Measurements from ENCODE around the gene ASGR1.

The ASGR1 gene

DNA sequence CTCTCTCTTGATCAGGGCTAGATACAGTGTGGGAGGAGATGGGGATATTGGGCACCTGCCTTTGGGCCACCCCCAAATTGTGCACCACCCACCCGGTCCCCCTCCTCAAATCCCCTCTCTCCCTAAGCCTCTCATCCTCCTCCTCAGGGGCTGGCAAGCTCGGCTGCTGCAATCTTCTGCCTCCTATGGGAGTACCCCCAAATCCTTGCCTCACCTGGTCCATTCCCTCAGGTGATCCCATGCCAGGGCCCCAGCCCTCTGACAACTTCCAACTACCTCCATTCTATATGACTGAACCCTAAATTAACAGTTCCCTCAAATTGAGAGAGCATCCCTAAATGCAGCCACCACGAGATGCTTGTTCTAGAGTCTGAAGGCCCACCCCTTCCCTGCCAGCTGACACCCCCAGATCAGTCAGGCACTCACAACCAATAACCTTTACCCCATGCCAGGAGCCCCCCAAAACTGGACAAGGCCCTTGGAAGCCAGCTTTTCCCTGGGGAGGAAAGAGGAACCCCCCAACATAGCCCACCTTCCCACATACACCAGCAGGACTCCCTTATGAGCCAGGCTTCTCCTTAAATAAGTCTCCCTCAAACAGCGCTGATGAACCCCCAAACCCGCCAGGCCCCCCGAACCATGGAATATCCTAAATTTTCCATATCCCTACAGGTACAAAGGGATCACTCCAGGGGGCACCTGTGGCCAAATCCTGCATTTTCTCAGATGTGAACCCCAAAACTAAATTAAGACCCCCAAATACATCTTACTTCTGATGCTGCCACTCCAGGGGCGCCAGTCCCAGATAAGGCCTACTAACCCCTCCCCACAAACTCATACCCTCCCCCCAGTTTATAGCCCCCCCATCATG, 37.3 kb upstream of the ASGR1 start:
- DNase-seq (ENCODE audit: low read depth): no peak

DNA sequence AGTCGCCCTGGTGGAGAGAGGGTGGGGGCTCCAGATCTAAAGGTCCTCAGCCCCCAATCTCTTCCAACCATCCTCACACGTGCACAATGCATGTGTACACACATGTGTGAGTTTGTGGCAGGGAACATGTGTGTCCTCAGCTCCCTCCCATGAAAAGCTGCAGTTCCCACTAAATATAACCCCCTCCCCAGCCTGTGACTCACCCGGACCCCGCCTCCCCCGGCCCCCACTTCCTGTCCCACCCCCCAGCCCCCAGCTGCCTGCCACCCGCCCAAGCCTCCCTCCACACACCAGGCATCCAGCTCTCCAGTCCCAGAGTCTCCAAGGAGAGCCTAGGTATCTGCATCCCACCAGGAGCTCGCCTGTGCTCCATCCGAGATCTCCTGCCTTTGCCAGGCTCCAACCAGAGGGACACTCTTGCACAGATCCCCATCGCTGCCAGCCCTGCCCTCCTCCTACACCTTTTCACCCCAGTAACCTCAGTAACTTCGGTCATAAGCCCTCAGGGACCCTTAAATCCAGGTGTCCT, 36.5 kb upstream of the ASGR1 start:
- no peak for DNase-seq (ENCODE audit: low read depth)

DNA sequence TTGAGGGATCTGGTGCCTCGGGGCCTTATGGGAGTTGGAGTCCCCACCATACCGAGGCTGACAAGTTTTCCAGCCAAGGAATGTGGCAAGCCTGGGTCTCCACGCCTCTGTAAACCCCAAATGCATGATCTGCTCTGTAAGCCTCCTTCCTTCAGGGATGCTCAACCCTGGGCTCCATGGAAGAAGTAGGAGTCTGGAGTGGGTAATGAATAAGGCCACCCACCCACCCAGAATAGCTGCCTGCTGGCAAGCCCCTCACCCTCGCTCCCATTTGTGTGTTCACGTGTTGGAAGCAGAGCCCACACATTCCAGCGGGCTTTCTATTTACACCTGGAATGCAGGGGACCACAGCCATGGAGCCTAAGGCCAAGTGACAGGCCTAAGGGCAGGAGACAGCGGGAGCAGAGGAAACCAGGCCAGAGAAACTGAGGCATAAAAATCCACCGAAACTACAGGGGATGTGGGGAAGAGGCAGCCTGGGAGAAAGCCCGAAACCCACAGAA, 36.0 kb upstream of the ASGR1 start:
- no peak for DNase-seq (ENCODE audit: low read depth)

DNA sequence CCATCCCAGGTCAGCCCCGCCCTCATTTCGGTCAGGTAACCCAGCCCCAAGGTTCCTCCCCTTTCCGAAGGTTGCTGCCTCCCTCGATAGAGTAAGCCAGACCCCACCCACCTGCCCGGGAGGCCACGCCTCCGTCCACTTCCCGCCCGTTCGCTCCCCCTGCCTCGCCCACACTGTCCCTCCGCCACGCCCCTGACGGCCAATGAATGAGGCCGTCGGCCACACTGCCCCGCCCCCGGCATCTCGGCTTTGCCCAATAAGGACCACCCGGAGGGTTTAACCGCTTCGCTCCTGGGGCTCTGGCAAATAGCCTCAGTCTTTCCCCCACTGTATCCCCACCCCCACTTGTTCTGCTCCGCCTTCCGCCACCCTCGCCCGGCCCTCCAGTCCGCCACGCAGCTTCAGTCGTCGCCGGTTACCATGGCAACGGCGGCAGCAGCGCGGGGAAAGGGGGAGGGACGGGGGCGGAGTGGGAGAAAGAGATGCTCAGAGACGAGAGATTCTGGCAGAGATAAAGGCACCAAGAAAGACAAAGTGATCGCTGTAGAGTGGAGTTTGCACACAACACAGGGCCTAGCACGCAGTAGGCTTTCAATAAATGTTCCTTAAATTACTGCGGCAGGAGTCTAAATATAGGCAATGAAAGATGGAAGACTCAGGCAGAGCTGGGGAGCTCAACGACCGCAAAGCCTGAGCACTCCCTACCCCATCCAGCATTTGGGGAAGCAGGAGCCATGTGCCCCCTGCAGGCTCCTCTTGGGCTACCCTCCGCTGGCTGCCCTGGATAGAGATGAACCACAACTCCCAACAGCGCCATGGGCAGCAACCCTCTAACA, 35.3 kb upstream of the ASGR1 start:
- DNase-seq (ENCODE audit: low read depth): peak; percentile 98

DNA sequence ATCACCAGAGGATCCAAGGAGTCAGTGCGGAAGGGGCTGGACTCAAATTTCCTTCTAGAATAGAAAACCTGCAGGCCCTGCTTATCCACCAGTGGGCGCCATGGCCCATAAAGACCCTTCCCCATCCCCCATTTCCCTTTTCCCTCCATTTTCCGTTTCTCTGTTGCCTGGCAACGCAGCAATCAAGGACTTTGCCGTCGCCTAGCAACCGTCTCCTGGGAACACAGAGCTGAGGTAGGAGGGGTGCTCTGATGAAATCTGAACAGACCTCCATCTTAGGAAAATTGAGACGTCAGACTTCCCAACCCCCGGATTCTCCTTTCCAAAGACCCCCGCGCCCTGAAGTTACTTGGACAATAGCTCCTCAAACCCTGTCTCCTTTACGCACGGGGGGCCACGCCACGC, 34.7 kb upstream of the ASGR1 start:
- DNase-seq (ENCODE audit: low read depth): peak; percentile 75

DNA sequence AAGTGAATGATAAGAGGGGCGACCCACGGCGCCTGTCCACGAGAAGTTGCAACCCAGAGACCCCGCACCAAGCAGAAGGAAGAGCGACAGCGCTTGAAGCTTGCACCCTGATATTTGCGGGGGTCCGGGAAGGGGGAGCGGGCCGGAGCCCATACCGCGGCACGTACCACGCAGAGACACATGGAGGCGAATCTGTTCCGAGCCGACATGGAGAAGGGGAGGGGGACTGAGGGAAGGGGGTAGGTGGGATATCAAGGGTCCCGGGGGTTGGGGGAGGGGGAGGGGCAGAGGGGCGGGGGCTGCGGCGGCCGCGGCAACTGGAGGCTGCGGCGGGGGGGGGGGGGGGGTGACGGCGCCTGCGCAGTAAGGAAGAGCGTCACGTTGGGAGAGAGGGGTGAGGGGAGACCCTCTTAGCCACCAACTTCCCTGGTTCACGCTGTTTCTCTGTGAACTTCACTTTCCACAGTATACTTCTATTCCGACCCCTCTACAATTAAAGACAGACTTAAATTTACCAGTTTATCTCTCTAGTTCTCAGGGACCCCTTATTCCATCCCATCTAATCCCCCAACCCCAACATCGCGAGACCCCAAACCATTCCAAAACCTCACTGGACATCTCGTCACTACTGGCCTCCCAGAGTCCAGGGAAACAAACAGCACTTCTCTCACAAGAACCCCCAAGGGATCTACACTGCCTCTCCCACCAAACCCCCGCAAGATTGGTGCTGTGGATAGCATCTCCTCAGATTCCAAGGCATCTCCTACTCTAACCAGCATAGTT, 32.5 kb upstream of the ASGR1 start:
- no peak for DNase-seq (ENCODE audit: low read depth)

DNA sequence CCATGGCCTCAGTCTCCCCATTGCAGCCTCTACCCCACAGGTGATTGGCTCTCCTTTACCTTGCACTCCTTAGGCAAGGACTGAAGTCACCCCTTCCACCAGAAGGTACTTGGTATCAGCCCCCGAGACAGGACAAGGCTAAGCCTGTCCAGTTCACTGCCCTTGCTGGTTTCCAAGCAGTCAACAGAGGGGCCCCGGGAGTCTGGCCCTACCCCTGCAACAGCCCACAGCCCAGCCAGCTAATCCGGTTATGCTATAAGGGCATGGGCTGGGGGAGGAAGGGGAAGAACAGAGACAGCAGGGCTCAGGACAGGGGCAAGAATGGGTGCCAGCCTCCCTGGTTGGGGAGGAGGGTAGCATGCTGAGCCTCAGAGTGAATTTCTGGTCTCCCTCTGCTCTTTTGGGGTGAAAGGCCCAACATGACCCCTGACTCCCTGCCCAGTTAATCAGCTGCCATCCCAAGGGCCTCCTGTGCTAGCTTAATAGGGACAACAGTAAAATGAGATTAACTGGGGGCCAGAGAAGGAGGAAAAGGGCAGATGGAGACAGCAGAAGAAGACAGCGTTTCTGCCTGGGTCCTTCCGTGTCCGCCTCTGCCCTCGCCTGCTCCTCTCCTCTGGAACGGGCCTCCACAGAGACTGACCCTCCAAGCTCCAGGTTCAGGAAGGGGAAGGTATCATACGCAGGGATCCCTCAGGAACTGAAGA, 29.7 kb upstream of the ASGR1 start:
- no peak for DNase-seq (ENCODE audit: low read depth)

DNA sequence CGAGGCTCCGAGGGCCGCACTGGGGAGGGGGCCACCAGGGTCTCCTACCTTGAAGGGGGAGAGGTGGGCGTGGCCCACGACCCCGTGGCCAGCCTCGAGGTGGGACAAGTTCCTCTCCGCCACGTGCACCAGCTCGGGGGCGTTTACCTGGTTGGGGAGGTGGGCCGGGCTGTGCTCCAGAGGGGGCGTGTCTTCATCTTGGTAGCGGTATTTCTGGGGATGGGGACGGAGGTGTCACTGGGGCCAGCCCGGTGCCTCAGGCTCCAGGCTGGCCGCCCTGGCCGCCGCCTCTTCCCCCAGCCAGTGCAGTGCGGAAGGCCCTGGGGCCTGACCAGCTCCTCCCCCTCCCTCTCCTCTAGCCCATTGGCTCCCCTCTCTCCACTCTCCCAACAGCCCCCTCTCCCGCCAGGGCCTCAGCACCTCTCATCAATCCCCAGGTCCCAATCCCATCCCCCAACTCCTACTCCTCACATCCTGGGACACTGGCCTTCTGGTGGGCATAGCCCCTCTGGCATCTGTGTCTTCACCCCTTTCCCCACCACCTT, 28.9 kb upstream of the ASGR1 start:
- no peak for DNase-seq (ENCODE audit: low read depth)

DNA sequence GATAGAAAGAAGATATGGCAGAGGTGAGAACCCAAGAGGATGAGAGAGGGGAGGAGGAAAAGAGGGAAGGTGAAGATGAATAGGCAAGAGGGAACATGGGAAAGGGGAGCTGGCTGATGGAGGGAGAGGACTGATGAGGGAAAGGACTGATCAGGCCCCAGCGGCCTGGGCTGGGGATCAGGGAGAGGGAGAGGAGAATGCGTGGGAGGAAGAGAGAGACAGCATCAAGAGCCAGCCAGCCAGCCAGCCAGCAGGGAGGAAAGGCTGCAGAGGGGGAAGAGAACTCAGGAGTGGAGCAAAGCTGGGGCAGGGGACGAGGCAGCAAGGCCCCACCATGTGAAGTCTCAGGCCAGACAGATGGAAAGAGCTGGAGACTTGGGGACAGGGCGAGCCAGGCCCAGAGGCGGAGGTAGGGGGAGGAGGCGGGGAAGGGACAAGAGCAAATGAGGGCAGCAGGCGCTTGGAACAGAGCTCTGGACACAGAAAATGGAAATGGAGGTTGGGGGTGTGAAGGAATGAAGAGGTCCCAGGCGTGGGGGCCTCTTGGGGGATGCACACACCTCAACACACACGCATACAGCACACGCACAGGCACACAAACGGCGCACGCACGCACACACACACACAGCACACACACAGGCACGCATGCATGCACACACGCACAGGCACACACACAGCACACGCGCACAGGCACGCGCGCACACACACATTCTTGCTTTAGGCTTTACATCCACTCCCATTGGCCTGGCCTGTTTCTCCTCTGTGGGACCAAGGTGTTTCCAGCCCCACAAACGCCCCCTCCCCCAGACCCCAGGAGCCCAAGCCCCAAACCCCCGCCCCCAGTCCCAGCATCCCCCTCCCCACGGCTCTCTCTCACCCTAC, 28.2 kb upstream of the ASGR1 start:
- no peak for DNase-seq (ENCODE audit: low read depth)

DNA sequence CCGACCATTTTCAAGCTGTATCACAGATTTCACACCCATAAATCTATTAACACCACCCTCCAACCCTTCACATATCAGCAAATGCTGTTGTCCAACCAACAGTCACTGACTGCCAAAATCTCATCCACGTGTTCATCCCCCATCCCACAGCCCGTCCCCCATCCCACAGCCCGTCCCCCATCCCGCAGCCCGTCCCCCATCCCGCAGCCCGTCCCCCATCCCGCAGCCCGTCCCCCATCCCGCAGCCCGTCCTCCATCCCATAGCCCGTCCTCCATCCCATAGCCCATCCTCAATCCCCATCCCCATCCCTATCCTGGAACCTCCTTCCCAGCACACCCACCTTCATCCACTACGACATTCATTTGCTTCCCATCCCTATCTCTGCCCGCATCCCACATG, 26.4 kb upstream of the ASGR1 start:
- DNase-seq (ENCODE audit: low read depth): no peak

DNA sequence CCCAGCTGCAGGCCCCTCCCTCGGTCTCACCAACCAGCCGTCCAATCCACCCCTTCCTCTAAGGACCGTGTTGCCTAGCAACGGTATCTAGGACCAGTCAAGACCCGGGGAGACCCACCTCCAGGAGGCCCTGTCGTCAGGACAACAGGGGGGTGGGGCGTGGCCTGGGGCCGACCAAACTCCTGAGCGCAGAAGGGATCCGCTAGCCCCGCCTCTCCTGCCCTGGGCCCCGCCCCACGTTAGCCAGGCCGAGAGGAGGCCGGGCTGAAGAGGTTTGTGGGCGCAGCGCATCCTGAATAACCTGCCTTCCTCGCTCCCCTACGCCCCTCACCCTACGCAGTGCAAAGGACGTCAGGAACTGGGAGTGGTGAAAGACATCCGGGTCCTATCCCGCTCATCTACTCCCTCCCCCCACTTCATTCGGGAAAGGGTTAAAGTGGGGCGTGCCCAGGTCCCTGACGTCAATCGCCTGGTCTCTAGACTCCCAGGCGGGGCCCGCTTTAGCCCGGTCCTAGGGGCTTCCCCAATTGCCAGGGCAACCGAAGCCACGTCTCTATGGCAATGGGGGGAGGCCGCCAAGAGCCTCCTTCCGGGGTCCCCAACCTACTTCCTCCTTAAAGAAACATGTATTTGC, 25.8 kb upstream of the ASGR1 start:
- peak; percentile 97 for DNase-seq (ENCODE audit: low read depth)

DNA sequence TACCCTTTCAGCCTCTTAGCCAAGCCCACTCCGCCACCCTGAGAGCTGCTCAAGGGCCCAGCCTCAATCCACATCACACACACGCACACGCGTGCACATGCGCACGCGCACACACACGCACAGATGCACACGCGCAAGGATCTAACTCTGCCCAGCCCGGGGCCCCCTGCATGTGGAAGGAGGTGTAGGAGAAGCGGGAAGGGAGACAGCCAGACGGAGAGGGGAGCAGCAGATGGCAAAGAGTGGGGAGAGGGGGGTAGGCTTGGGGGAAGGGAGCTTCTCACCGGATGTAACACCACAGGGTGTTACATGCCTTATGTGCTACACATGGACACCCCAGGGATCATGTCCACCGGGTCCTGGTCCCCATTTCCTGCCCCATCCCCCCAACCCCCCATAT, 25.2 kb upstream of the ASGR1 start:
- peak; percentile 25 for DNase-seq (ENCODE audit: low read depth)

DNA sequence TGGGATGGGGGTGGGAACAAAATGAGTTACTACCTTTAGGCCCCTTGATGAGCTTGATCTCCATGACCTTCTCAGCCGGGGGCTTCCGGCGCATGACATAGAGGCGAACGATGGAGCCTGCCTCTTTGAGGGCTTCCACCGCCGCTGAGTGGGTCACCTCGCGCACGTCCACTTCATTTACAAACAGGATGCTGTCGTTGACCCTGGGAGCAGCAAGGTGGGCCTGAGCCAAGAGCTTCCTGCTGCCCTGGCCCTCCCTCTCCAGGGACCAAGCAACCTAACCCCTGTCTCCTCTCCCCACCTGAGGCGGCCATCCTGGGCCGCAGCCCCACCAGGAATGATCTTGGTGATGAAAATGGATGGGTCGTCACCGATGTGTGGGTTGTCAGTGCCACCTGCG, 24.2 kb upstream of the ASGR1 start:
- no peak for DNase-seq (ENCODE audit: low read depth)

DNA sequence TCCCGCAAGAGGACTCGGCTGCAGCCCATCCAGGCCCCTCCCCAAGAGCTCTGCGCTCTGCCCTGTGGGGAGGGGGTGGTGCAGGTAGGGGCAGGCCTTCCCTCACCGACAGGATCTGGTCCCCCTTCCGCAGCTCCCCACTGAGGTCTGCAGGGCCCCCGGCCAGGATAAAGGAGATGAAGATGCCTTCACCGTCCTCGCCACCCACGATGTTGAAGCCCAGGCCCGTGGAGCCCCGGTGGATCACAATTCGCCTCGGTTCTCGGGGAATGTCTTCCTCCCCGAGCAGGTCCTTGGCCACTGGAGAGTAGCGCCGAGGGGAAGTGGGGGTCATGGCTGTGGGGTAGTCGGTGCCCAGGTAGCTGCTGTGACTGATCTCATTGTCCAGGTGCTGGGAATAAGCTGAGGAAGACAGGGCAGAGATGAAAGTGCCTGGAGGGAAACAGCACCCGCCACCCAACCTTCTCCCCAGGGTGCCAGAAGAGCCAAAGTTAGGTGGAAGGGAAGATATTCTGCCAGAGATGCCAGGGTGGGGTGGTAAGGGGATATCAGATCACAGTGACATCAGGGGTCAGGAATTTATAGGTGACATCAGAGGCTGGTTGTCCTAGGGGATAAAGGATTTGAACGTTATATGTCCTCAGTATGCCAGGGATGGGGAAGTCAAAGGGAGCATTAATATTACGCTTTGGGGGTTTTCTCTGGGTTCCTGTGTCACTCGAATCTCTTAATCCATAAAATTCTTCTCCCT, 17.7 kb upstream of the ASGR1 start:
- DNase-seq (ENCODE audit: low read depth): no peak

DNA sequence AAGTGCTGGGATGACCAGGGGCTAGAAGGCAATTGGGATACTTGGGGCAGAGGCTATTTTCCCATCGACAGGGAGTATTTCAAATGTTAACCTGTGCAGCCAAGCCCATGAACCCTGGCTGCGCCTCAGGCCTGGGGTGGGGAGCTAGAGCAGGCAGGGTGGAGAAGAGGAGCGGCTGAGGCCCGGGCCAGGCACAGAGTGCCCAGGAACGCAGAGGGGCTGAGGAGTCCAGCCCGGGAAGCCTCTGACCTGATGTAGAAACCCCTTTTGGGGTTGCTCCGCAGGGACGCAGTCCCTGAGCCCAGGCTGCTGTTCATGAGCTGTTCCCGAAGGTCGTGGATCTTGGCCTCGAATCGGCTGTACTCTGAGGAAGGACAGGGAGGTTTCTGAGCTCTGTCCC, 16.8 kb upstream of the ASGR1 start:
- DNase-seq (ENCODE audit: low read depth): no peak

DNA sequence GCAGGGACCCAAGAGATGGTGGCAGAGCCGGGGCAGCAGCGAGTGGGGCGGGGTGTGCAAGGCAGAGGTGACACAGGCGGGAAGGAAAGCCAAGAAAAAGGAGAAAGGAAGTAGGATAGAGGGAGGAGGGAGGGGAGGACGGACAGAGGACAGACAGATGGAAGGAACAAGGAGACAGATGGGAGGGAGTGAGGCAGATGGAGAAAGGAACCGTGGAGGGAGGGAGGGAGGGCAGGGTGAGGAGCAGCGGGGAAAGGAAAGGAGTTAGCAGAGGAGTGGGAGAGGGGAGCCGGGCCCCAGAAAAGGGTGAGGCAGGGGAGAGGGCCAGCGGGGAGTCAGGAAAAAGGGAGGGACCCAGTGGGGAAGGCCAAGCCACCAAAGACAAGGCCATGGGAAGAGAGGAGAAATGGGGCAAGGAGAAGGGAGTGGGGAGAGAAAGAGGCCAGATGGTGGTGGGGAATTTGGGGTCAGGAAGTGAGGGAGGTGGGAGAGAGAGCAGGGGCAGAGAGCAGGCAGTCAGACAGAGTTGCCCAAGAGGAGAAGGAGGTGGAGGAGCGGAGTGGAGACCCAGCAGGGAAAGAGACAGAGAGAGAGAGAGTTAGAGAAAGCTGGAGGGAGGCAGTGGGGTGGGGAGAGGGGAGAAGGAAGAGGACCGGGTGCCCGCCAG, 13.2 kb upstream of the ASGR1 start:
- DNase-seq (ENCODE audit: low read depth): no peak

DNA sequence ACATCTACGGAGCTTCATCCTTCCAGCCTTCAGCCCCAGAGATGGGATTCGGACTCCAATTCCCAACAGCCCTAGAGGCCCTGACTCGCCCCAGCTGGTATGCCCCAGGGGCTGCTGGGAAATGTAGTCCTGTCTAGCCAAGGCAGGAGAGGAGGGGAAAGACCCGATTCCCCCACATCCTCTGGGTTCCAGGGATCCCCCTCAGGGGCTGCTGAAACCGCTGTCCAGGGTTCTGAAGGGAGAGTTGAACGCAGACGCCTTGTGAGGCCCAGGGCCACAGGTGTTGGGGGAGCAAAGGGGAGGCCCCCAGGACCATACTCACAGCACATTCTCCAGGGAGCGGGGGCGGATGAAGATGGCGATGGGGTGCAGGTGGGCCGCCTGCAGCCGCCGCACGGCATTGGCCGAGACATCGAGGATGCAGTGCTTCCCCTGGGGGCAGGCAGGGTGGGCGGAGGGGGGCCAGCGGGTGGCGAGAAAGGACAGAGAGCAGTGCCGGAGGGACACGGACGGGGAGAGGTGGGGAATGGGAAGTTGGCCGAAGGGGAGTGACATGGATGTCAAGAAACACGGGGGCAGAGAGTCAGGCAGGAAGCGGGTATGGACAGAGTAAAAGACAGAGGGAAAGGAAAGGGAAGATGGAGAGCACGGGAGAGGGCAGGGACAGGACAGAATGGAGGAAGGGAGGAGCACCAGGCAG, 12.6 kb upstream of the ASGR1 start:
- DNase-seq (ENCODE audit: low read depth): no peak

DNA sequence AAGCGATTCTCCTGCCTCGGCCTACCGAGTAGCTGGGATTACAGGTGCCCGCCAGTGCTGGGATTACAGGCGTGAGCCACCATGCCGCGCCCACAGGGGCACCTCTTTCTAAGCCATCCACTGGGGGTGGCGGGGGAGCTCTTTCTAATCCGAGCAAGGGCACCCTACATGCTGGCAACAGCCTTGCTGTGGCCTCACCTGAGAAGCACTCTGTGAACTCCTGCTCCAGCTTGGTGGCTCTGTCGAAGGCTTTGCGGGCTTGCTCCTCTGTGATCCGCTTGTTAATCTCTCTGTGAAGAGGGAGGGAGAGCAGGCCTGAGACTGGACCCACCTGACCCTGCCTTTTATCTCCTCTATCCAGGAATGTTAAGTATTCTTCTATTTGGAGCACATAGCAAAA, 11.9 kb upstream of the ASGR1 start:
- DNase-seq (ENCODE audit: low read depth): no peak
